K562 (cell line): Measurements from ENCODE around the gene MDK. TPM values are rescaled to one million over a fixed set of nuclear protein-coding genes. Genes with fewer than 3 reads are reported as not detected.

ENCODE experiments used
- ARNT ChIP-seq, 2 experiments: fragments of 450-650 bp; IDR thresholded peaks; 2 replicates each; pipeline ENCODE4 v1.6.1; 2016; ENCODE audit warnings: mild to moderate bottlenecking in 1 of 2
- BMI1 ChIP-seq: fragments of 150-350 bp; IDR thresholded peaks from 2 replicates; pipeline ENCODE4 v1.6.1; 2014; ENCODE audit warnings: low read length
- EP300 ChIP-seq: IDR thresholded peaks from 2 replicates; pipeline ENCODE4 v1.6.1; 2012; ENCODE audit warnings: low read length, improper control_type of control experiment
- ETV1 ChIP-seq: fragments of 450-650 bp; conservative IDR thresholded peaks from 2 replicates; pipeline ENCODE4 v1.6.1; 2016; ENCODE audit warnings: missing genetic modification characterization, control low read depth, low read depth, missing compliant biosample characterization
- FOXJ3 ChIP-seq: sonication (generic); formaldehyde crosslinking; IDR thresholded peaks from 2 replicates; pipeline ENCODE4 v1.4.0; 2020; ENCODE audit warnings: mild to moderate bottlenecking, missing genetic modification reagents
- FOXK2 ChIP-seq, 2 experiments: fragments of 450-650 bp; IDR thresholded peaks in 1 of 2; conservative IDR thresholded peaks in 1 of 2; 2 replicates each; pipeline ENCODE4 v1.6.1; 2016; ENCODE audit warnings: low read depth in 2 of 2, mild to moderate bottlenecking in 1 of 2
- KAT2B ChIP-seq: IDR thresholded peaks from one replicate; pipeline ENCODE4 v1.6.1; 2012; ENCODE audit warnings: low read depth, mild to moderate bottlenecking, control low read depth, inconsistent platforms, low read length, moderate library complexity
- KLF1 ChIP-seq: fragments of 450-650 bp; IDR thresholded peaks from 2 replicates; pipeline ENCODE4 v1.6.1; 2016; ENCODE audit warnings: missing genetic modification characterization, missing compliant biosample characterization
- MIER1 ChIP-seq: fragments of 450-650 bp; IDR thresholded peaks from 2 replicates; pipeline ENCODE4 v1.6.1; 2016; ENCODE audit warnings: antibody characterized with exemption, mild to moderate bottlenecking, low read depth
- MYNN ChIP-seq, 2 experiments: sonication (generic); formaldehyde crosslinking in 1 of 2; IDR thresholded peaks; 2 replicates each; pipeline versions ENCODE4 v1.5.0 to v1.6.1; 2016 to 2020; ENCODE audit warnings: antibody characterized with exemption in 1 of 2, missing genetic modification reagents in 1 of 2
- NFATC3 ChIP-seq: fragments of 450-650 bp; IDR thresholded peaks from 2 replicates; pipeline ENCODE4 v1.6.1; 2017; ENCODE audit warnings: mild to moderate bottlenecking
- PYGO2 ChIP-seq: fragments of 450-650 bp; IDR thresholded peaks from 2 replicates; pipeline ENCODE4 v1.6.1; 2016; ENCODE audit warnings: mild to moderate bottlenecking, missing genetic modification characterization, moderate library complexity, missing compliant biosample characterization
- RB1 ChIP-seq: fragments of 450-650 bp; IDR thresholded peaks from 2 replicates; pipeline ENCODE4 v1.6.1; 2017; ENCODE audit warnings: low read depth, mild to moderate bottlenecking
- RBM17 ChIP-seq: fragments of 200-400 bp; formaldehyde crosslinking; IDR thresholded peaks from 2 replicates; pipeline ENCODE4 v1.6.1; 2017; ENCODE audit warnings: low read depth, mild to moderate bottlenecking, low read length, borderline replicate concordance
- SMARCE1 ChIP-seq: fragments of 450-650 bp; IDR thresholded peaks from 2 replicates; pipeline ENCODE4 v1.7.1; 2016; ENCODE audit warnings: mild to moderate bottlenecking
- TEAD4 ChIP-seq, 2 experiments: sonication (generic) in 1 of 2; formaldehyde crosslinking in 1 of 2; IDR thresholded peaks; 2 replicates each; pipeline versions ENCODE4 v1.6.1 to v1.8.0; 2012 to 2022; ENCODE audit warnings: borderline replicate concordance in 1 of 2, inconsistent platforms in 1 of 2, low read length in 1 of 2, mild to moderate bottlenecking in 1 of 2, missing genetic modification reagents in 1 of 2
- TFE3 ChIP-seq: fragments of 450-650 bp; formaldehyde crosslinking; IDR thresholded peaks from 2 replicates; pipeline ENCODE4 v1.4.0; 2020; ENCODE audit warnings: mild to moderate bottlenecking, mixed read lengths
- U2AF2 ChIP-seq: fragments of 200-400 bp; formaldehyde crosslinking; optimal IDR thresholded peaks from 2 replicates; pipeline ENCODE3; 2017; ENCODE audit warnings: low read depth, mild to moderate bottlenecking, low read length
- ZBED1 ChIP-seq: IDR thresholded peaks from 2 replicates; pipeline ENCODE4 v1.6.1; 2014
- ZBTB5 ChIP-seq: fragments of 450-650 bp; IDR thresholded peaks from 2 replicates; pipeline ENCODE4 v1.6.1; 2017; ENCODE audit warnings: antibody characterized with exemption
- ZFX ChIP-seq: sonication (generic); formaldehyde crosslinking; IDR thresholded peaks from 2 replicates; pipeline ENCODE4 v1.8.0; 2022; ENCODE audit warnings: mild to moderate bottlenecking, missing genetic modification reagents, moderate library complexity
- ZNF395 ChIP-seq: fragments of 200-800 bp; sonication (Bioruptor generic); IDR thresholded peaks from 2 replicates; pipeline ENCODE4 v1.6.1; 2017; ENCODE audit warnings: missing genetic modification characterization, missing compliant biosample characterization
- ZNF707 ChIP-seq: fragments of 250-450 bp; sonication (Bioruptor Pico); conservative IDR thresholded peaks from 2 replicates; pipeline ENCODE4 v1.8.0; 2022; ENCODE audit warnings: inconsistent platforms, mild to moderate bottlenecking, moderate library complexity
- ZNF780A ChIP-seq: fragments of 250-450 bp; sonication (Bioruptor Pico); IDR thresholded peaks from 2 replicates; pipeline ENCODE4 v1.5.0; 2021; ENCODE audit warnings: mild to moderate bottlenecking
- ZSCAN32 ChIP-seq: fragments of 450-650 bp; formaldehyde crosslinking; IDR thresholded peaks from 2 replicates; pipeline ENCODE4 v1.4.0; 2020; ENCODE audit warnings: mild to moderate bottlenecking, moderate library complexity
- polyA plus RNA-seq, 8 experiments: library from polyadenylated mRNA; depleted of rRNA in 4 of 8; stranded (reverse) in 5 of 8; unstranded in 3 of 8; fragments of >200 nt; fragmentation: Nextera tagmentation in 2 of 8; fragmentation: Illumina TruSeq in 1 of 8; extraction: Ambion mirVana in 2 of 8; extraction: Trizol in 1 of 8; gene quantifications; 2 replicates each; pipeline versions ENCODE4 v1.2.1 to v1.2.3, GENCODE V29; 2011 to 2014; ENCODE audit warnings: inconsistent platforms in 1 of 8, missing spikeins in 1 of 8
- total RNA-seq, 7 experiments: library from RNA; depleted of rRNA in 6 of 7; stranded (reverse); fragments of >200 nt in 6 of 7; fragmentation: Illumina TruSeq in 2 of 7; extraction: Trizol in 2 of 7; gene quantifications; 2 replicates each; pipeline versions ENCODE4 v1.2.1 to v1.2.3, GENCODE V29; 2011 to 2021; ENCODE audit warnings: low replicate concordance in 1 of 7
- TF ChIP-seq, protein P1 (sequence below): fragments of 250-450 bp; sonication (Bioruptor Pico); IDR thresholded peaks from 2 replicates; pipeline ENCODE4 v1.8.0; 2021; ENCODE audit warnings: moderate library complexity, mild to moderate bottlenecking, inconsistent platforms

MDK gene
- total and polyA plus RNA-seq, 9 of the 15 experiments (the other 6 are each of a cell fraction or from before 2014, with no cell fraction given): 20.7 to 700 (median 350) TPM

DNA sequence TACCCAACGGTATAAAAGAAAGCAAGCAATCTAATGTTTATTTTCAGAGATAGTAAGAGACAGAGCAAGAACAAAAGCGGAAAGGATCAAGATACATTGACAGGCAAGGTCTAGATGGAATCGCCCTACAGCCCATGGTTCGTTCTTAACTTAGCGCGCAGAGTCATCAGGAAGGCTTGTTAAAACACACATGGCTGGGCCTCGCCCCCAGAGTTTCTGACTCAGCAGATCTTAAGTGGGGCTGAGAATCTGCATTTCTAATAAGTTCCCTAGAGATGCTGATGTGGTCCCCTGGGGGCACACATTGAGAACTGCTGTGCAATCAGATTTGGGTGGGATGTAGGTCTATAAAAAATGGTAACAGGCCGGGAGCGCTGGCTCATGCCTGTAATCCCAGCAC lies 45.9 kb downstream of the MDK start (continued):
- TF ChIP-seq ARNT (IDR thresholded peaks at IDR 0.05) (no peak), ZBTB5 (no peak), NFATC3 (no peak), RBM17 (no peak), KLF1 (tag) (no peak), ZNF395 (CRISPR knock-in tag) (no peak), ZBED1 (no peak), ZSCAN32 (CRISPR knock-in tag) (no peak), ZFX (CRISPR knock-in tag) (no peak), TFE3 (CRISPR knock-in tag) (no peak), U2AF2 (no peak), FOXK2 (conservative IDR thresholded peaks at IDR 0.05 in 1 of 2, IDR thresholded peaks at IDR 0.05 in 1 of 2; ENCODE audit: low read depth in 2 of 2) (0 out of 4 replicates have a peak, but pooled peaks of 1 of the 2 experiments have one; percentile 32), SMARCE1 (no peak; the same call in 1 of the 2 replicates), RB1 (no peak), MIER1 (no peak), MYNN (IDR thresholded peaks at IDR 0.05) (no peak), MYNN (CRISPR knock-in tag; IDR thresholded peaks at IDR 0.05) (no peak), FOXJ3 (CRISPR knock-in tag) (no peak), KAT2B (no peak), BMI1 (no peak), EP300 (peak; percentile 43; the same call in 1 of the 2 replicates), ETV1 (tag) (no peak; the same call in 1 of the 2 replicates), ZNF707 (CRISPR knock-in tag) (no peak), ZNF780A (CRISPR knock-in tag) (no peak), TEAD4 (IDR thresholded peaks at IDR 0.05; ENCODE audit: low read length) (no peak), TEAD4 (CRISPR knock-in tag; IDR thresholded peaks at IDR 0.05; ENCODE audit: borderline replicate concordance) (no peak), PYGO2 (0 out of 2 replicates have a peak, but pooled peaks have one; percentile 7)
- TF ChIP-seq, protein P1, sequence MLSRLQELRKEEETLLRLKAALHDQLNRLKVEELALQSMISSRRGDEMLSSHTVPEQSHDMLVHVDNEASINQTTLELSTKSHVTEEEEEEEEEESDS (CRISPR knock-in tag): no peak
